ENCODE measurements around the gene GABPB2.

- no peak for TF ChIP-seq CTCF (IDR thresholded peaks at IDR 0.05)
- TF ChIP-seq POLR2A (IDR thresholded peaks at IDR 0.05) = no peak
- no peak for TF ChIP-seq POLR2AphosphoS5 (IDR thresholded peaks at IDR 0.05)
Observed at GRCh38 chr1:151134991-151135390, 64.4 kb downstream of the GABPB2 start.
